Smooth muscle cell (in vitro differentiated cells): Measurements from ENCODE around the gene NUAK2. TPM values are rescaled to one million over a fixed set of nuclear protein-coding genes. Genes with fewer than 3 reads are reported as not detected.

Source experiments
- DNase-seq: peaks from one replicate; lab custom pipeline; 2025; ENCODE audit not compliant: unreplicated experiment; lab: John Stamatoyannopoulos, UW
- H2AFZ ChIP-seq: fragments of 200-600 bp; sonication (generic); 2 replicates; pipeline ENCODE4 v1.6.0; 2016; ENCODE audit warnings: antibody characterized with exemption, low read depth, mild to moderate bottlenecking
- H3F3A ChIP-seq: fragments of 200-600 bp; sonication (generic); 2 replicates; pipeline ENCODE4 v1.6.0; 2017; ENCODE audit warnings: antibody characterized with exemption, low read depth
- H3K27ac ChIP-seq: fragments of 200-600 bp; sonication (generic); 2 replicates; pipeline ENCODE4 v1.5.1; 2016; ENCODE audit warnings: low read depth, mild to moderate bottlenecking
- H3K27me3 ChIP-seq: fragments of 200-600 bp; sonication (generic); 2 replicates; pipeline ENCODE4 v1.6.1; 2016; ENCODE audit warnings: low read depth, mild to moderate bottlenecking
- H3K36me3 ChIP-seq: fragments of 200-600 bp; sonication (generic); 2 replicates; pipeline ENCODE4 v1.5.1; 2016; ENCODE audit warnings: low read depth
- H3K4me1 ChIP-seq: fragments of 200-600 bp; sonication (generic); 2 replicates; pipeline ENCODE4 v1.5.1; 2016; ENCODE audit warnings: low read depth
- H3K4me2 ChIP-seq: fragments of 200-600 bp; sonication (generic); 2 replicates; pipeline ENCODE4 v1.6.0; 2016; ENCODE audit warnings: mild to moderate bottlenecking
- H3K4me3 ChIP-seq: fragments of 200-600 bp; sonication (generic); 2 replicates; pipeline ENCODE4 v1.5.1; 2016; ENCODE audit warnings: mild to moderate bottlenecking
- H3K79me2 ChIP-seq: fragments of 200-600 bp; sonication (generic); 2 replicates; pipeline ENCODE4 v1.6.0; 2016; ENCODE audit warnings: low read depth, mild to moderate bottlenecking
- H3K9ac ChIP-seq: fragments of 200-600 bp; sonication (generic); 2 replicates; pipeline ENCODE4 v1.6.0; 2016; ENCODE audit warnings: low read depth
- H3K9me3 ChIP-seq: fragments of 200-600 bp; sonication (generic); replicated peaks from 2 replicates; pipeline ENCODE4 v1.5.1; 2016; ENCODE audit warnings: low read depth
- H4K20me1 ChIP-seq: fragments of 200-600 bp; sonication (generic); 2 replicates; pipeline ENCODE4 v1.6.0; 2016; ENCODE audit warnings: low read depth
- WGBS: methylation state at CpG from one replicate; pipeline ENCODE4 v1.1.7; 2016; ENCODE audit warnings: low lambda C conversion rate; 5-methylcytosine and 5-hydroxymethylcytosine counted together
- polyA plus RNA-seq: library from polyadenylated mRNA; unstranded; fragments of >200 nt; fragmentation: Nextera tagmentation; extraction: Ambion mirVana; gene quantifications from 2 replicates; pipeline ENCODE4 v1.2.1, GENCODE V29; 2016
- total RNA-seq: library from RNA; depleted of rRNA; stranded (reverse); fragments of >200 nt; gene quantifications from 2 replicates; pipeline ENCODE4 v1.2.3, GENCODE V29; 2014
- TF ChIP-seq, protein P1 (sequence below): fragments of 200-600 bp; sonication (generic); IDR thresholded peaks from 2 replicates; pipeline ENCODE4 v1.5.1; 2017; ENCODE audit warnings: borderline replicate concordance, mild to moderate bottlenecking, antibody characterized with exemption; ENCODE audit not compliant: insufficient read depth, poor library complexity, severe bottlenecking

NUAK2 gene
- total and polyA plus RNA-seq, 2 experiments from 2014 or later = 11.3 to 15.8 TPM

DNA sequence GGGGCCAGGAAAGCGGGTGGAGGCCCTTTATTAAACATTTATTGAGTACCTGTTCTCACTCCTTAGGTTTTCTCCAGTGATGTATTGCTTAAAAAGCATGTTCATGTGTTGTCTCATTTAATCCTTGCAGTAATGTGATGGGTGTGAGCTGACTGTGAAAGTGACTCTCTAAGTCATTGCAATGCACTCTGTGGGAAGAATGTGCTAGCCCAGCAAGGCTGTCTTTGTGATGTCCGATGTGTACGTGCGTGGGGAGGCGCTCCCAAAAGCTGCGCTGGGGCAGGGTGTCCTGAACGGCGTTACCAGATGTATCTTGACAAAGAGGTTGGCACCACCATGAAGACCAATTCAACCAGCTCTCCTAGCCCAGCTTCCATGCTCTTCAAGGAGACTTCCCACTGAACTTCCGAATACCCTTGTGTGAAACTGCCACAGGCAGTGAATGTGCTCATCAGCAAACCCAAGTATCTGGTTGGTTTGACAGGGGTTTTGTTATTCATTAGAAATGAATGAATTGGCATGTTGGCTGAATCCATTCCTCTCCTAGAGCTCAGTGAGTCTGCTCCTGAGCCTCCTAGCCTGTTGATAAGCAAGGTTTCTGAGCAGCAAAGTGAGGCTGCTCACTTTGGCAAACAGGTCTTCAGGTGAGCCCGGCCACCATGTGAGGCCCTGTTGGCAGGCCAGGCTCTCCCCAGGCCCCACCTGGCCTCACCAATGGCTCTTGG lies 28.0 kb downstream of the NUAK2 start:
- no peak for DNase-seq
- 76% methylated on average over 10 of the region's 10 CpGs for WGBS
- H3K4me1 ChIP-seq = peaks cover 51% of the 10 kb centered on the region
- peaks cover 21% of the 10 kb centered on the region for H3F3A ChIP-seq
- no peaks in the 10 kb centered on the region for H4K20me1 ChIP-seq
- no peaks in the 10 kb centered on the region for H3K27me3 ChIP-seq
- H3K27ac ChIP-seq = peak overlapping the region; percentile 92
- peak overlapping the region; percentile 49 for H3K4me2 ChIP-seq
- peak overlapping the region; percentile 74 for H3K9ac ChIP-seq
- H3K4me3 ChIP-seq = no peak overlapping the region
- TF ChIP-seq, protein P1, sequence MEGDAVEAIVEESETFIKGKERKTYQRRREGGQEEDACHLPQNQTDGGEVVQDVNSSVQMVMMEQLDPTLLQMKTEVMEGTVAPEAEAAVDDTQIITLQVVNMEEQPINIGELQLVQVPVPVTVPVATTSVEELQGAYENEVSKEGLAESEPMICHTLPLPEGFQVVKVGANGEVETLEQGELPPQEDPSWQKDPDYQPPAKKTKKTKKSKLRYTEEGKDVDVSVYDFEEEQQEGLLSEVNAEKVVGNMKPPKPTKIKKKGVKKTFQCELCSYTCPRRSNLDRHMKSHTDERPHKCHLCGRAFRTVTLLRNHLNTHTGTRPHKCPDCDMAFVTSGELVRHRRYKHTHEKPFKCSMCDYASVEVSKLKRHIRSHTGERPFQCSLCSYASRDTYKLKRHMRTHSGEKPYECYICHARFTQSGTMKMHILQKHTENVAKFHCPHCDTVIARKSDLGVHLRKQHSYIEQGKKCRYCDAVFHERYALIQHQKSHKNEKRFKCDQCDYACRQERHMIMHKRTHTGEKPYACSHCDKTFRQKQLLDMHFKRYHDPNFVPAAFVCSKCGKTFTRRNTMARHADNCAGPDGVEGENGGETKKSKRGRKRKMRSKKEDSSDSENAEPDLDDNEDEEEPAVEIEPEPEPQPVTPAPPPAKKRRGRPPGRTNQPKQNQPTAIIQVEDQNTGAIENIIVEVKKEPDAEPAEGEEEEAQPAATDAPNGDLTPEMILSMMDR = no peak
- H3K9me3 ChIP-seq = no peaks in the 10 kb centered on the region
- H3K79me2 ChIP-seq = no peaks in the 10 kb centered on the region
- no peak overlapping the region for H2AFZ ChIP-seq
- no peaks in the 10 kb centered on the region for H3K36me3 ChIP-seq

DNA sequence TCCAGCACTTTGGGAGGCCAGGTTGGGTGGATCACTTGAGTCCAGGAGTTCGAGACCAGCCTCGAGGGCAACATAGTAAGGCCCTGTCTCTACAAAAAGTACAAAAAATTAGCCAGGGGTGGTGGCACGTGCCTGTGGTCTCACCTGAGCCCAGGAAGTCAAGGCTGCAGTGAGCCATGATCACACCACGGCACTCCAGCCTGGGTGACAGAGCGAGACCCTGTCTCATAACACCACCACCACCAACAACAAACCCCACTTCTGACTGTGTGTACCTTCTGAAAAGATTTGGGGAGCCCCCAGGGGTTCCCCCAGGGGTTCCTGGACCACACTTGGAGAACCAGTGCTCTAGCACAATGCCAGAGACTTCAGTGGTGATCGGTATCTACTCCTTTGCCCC lies 29.9 kb downstream of the NUAK2 start:
- H3K9ac ChIP-seq = no peak overlapping the region
- no peaks in the 10 kb centered on the region for H3K79me2 ChIP-seq
- no peak overlapping the region for H3K4me2 ChIP-seq
- no peaks in the 10 kb centered on the region for H3K27me3 ChIP-seq
- peaks cover 13% of the 10 kb centered on the region for H3F3A ChIP-seq
- no peaks in the 10 kb centered on the region for H3K36me3 ChIP-seq
- no peak for DNase-seq
- peaks cover 39% of the 10 kb centered on the region for H3K4me1 ChIP-seq
- H3K9me3 ChIP-seq = no peaks in the 10 kb centered on the region
- H4K20me1 ChIP-seq = no peaks in the 10 kb centered on the region
- TF ChIP-seq, protein P1 = no peak
- H3K4me3 ChIP-seq = no peak overlapping the region
- H2AFZ ChIP-seq = no peak overlapping the region
- H3K27ac ChIP-seq = no peak overlapping the region
- WGBS = 97% methylated on average over 6 of the region's 6 CpGs

DNA sequence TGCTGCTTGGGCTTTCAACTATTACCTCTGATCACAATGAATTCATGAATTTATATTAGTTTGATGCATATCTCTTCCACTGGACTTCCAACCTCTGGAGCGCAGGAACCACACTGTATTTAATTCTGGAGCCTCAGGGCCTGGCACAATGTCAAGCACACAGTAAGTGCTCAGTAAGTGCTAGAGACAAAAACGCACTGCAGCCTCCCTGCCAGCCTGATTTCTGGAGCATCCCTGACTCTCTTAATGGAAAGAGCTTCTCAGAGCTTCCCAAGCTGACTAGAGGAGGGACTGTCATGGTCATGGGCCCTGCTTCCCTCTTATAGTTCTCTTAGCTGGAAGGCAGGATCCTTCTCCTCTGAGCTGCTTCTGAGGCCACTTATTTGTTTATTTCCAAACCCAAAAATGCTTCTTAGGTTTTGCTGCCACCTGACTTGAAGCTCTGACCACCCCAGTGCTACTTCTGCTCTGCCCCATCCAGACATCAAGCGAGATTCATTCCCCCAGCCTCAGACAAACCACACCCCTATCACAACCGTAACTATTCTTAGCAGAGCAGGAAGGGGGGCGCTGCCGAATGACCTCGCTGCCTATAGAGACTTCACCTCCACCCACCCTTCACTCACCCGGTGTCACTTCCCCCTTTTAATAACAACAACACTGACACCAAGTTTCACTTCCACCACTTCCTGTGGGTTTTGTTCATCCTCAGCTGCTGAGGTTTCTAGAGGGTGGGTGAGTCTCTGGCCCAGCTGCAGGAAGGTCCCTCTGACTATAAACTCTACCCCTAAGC lies 33.6 kb downstream of the NUAK2 start:
- no peak overlapping the region for H3K9ac ChIP-seq
- peaks cover 24% of the 10 kb centered on the region for H3F3A ChIP-seq
- no peak for DNase-seq
- H3K4me3 ChIP-seq = no peak overlapping the region
- no peaks in the 10 kb centered on the region for H3K9me3 ChIP-seq
- WGBS = 46% methylated on average over 8 of the region's 8 CpGs
- H4K20me1 ChIP-seq = no peaks in the 10 kb centered on the region
- H3K36me3 ChIP-seq = no peaks in the 10 kb centered on the region
- no peaks in the 10 kb centered on the region for H3K27me3 ChIP-seq
- H3K79me2 ChIP-seq = no peaks in the 10 kb centered on the region
- peaks cover 35% of the 10 kb centered on the region for H3K4me1 ChIP-seq
- no peak overlapping the region for H2AFZ ChIP-seq
- TF ChIP-seq, protein P1 = no peak
- peak overlapping the region; percentile 32 for H3K4me2 ChIP-seq
- peak overlapping the region; percentile 38 for H3K27ac ChIP-seq
